Prostate gland (tissue), 2 donors: ENCODE measurements around the gene RPTOR.

ENCODE experiments used
- POLR2A ChIP-seq: fragments of 450-650 bp; IDR thresholded peaks from one replicate; pipeline ENCODE4 v1.6.1; 2016; ENCODE audit warnings: antibody characterized with exemption, mild to moderate bottlenecking
- POLR2AphosphoS5 ChIP-seq: sonication (generic); formaldehyde crosslinking; IDR thresholded peaks from one replicate; pipeline ENCODE4 v1.6.1; 2017; ENCODE audit warnings: antibody characterized with exemption
- TF ChIP-seq, protein P1 (sequence below), 4 experiments: fragments of 200-600 bp in 2 of 4; fragments of 450-650 bp in 2 of 4; sonication (generic) in 2 of 4; IDR thresholded peaks; 1 replicate in 3 of 4; 2 replicates in 1 of 4; pipeline ENCODE4 v1.5.1; 2016 to 2019; ENCODE audit warnings: antibody characterized with exemption in 4 of 4, mild to moderate bottlenecking in 2 of 4, moderate library complexity in 2 of 4

DNA sequence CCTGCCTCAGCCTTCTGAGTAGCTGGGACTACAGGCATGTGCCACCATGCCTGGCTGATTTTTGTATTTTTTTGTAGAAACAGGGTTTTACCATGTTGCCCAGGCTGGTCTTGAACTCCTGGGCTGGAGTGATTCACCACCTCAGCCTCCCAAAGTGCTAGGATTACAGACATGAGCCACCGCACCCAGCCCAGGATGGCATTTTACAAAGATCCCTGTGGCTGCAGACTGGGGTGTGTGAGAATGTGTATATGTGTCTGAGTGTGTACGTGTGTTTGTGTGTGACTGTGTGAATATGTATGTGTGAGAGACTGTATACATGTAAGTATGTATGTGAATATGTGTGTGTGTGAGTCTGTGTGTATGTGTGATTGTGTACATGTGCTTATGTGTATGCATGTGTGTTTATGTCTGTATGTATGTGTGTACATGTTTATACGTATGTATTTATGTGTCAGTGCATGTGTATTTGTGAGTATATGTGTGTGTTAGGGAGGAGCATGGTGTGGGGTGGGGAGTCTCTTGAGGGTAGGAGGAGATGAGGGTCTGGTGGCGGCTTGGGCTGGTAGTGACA is 17.0 kb downstream of the RPTOR start:
- TF ChIP-seq, protein P1, sequence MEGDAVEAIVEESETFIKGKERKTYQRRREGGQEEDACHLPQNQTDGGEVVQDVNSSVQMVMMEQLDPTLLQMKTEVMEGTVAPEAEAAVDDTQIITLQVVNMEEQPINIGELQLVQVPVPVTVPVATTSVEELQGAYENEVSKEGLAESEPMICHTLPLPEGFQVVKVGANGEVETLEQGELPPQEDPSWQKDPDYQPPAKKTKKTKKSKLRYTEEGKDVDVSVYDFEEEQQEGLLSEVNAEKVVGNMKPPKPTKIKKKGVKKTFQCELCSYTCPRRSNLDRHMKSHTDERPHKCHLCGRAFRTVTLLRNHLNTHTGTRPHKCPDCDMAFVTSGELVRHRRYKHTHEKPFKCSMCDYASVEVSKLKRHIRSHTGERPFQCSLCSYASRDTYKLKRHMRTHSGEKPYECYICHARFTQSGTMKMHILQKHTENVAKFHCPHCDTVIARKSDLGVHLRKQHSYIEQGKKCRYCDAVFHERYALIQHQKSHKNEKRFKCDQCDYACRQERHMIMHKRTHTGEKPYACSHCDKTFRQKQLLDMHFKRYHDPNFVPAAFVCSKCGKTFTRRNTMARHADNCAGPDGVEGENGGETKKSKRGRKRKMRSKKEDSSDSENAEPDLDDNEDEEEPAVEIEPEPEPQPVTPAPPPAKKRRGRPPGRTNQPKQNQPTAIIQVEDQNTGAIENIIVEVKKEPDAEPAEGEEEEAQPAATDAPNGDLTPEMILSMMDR (IDR thresholded peaks at IDR 0.05) = no peak
- TF ChIP-seq POLR2A (no peak), POLR2AphosphoS5 (no peak)
